HG02938 (cell line): ENCODE measurements around the gene CKLF.
"Not testable (repeated sequence)": the region's sequence is repeated elsewhere in the genome, so short reads cannot be mapped to it uniquely, and the experiment has no call there.

ENCODE experiments used
- ATAC-seq: cut with Tn5 transposase; IDR thresholded peaks from one replicate; pipeline ENCODE4 v1.9.1; 2021; ENCODE audit warnings: mild to moderate bottlenecking, moderate library complexity; ENCODE audit not compliant: unreplicated experiment

The CKLF gene

DNA sequence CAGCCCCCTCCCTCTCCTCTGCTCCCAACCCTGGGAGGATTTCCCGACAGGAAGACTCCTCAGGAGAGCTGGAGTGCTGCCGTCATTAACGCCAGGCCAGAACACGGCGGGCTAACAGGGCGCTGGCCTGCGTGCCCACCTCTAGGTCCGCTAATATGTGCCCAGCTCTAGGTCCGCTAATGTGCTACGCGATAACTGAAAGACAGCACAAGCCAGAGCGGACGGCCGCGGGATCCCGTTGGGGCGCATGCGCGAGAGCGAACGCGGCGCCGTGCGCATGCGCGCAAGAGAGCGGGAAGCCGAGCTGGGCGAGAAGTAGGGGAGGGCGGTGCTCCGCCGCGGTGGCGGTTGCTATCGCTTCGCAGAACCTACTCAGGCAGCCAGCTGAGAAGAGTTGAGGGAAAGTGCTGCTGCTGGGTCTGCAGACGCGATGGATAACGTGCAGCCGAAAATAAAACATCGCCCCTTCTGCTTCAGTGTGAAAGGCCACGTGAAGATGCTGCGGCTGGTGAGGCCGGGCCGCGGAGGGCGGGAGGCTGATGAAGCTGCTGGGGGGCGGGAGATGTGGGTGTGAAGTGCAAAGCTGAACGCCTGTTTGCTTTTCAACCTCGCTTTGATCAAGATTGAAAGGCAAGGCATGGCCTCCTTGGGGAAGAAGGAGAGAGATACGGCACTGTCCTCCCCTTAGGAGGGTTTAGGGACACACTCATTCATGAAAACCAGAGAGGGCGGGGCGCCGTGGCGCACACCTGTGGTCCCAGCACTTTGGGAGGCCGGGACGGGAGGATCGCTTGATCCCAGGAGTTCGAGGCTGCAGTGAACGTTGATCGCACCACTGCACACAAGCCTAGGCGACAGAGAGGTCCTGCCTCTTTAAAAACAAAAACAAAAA, at the start of gene CKLF:
Gene CKLF (plus strand): TSS at position 291 of the 892 bp plus-strand sequence. CDS start 140 bp downstream, at position 431.
- ATAC-seq, result peak; percentile 65

GRCh38 chr16:66503030-66503429, 49.3 kb upstream of the CKLF start:
- ATAC-seq, result no peak

- ATAC-seq, result no peak
Measured at GRCh38 chr16:66503612-66504011, 48.8 kb upstream of the CKLF start.

DNA sequence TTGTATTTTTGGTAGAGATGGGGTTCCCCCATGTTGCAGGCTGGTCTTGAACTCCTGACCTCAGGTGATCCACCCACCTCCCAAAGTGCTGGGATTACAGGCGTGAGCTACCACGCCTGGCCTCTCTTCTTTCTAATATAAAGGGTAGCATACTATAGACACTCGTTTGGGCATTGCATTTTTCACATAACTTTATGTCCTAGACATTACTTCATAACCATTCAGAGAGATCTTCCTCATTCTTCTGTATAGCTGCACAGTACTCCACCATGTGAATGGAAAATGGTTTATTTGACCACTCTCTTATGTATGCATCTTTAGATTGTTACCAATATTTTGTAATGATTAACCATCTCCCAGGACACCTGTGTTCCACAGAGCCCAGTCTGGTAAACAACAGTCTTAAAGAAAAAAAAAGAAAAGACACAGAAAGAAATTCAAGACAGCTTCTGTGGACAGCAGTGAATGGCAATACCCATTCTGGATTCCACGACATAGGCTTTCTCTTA, 44.6 kb upstream of the CKLF start:
- no peak for ATAC-seq

DNA sequence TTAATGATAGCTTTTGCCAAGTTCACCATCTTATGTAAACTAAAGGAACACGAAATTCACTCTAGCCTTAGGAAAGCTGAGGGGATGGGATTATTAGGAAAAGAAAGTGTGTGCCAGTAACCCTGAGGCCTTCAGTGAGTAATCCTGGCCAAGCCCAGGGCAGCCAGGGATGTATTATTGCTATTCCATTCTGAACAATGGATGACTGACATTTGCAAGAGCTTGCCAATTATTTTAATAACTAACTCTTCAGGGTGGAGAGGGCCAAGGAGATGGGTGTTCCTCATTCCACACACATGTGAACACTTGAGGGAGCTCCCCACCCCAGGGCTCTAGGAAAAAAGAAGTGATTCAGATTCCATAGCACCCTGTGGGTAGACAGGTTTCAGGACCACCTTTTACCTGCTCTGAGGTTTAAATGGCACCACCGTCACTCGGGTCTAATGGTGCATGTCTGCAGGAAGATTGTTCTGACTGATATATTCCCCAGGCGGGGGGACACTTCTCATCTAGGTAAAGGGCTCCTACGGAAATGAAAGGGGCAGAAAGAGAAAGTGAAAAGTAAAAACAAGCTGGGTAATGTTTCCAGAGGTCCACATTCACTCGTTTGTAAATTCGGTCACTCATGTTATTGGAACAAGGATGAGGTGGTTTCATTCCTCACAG, 44.0 kb upstream of the CKLF start:
- peak; percentile 72 for ATAC-seq

DNA sequence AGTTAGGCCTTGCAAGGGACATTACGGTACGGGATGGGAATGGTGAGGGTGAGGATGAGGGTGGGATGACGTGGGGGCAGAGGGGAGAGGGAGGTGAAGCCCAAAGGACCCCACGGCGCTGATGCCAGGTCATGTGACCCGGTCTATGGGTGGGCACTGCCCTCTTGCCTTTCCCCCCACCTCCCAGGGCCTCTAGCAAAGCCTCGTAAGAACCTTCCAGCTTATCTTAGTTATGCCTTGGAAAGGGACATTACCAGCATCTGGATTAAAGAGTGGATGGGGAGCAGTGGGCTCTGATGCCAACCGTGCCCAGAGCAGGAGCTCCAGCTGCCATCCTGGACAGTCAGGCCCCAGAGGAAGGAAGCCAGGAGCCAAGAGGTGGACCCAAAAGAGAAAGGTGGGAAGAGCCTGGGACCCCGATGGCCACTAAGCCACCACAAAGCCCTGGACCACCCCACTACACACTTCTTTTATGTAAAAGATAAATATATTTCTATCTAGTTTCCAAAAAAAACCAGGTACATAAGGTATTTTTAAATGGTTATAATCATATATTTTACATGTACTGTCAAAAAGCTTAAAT, 43.4 kb upstream of the CKLF start:
- no peak for ATAC-seq

DNA sequence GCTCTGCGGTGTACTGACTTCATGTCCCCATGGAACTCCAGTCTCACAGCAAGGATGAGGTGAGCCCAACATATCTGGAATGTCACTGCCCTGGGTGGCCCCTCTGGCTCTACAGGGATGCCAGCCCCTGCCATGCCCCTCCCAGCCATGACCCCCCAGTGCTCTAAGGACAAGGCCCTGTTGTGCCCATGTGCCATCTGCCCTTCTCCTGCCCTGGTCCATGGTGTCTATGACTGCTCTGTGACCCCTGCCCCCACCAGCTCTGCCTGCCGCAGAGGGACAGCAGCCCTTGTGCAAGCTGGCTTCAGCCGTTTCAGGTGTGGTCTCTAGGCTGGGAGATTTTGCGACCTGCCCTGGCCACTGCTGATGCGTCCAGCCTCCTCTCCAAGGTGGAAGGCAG, 42.8 kb upstream of the CKLF start:
- no peak for ATAC-seq

GRCh38 chr16:66510298-66510697, 42.1 kb upstream of the CKLF start:
- ATAC-seq, result no peak

GRCh38 chr16:66510711-66511601, 41.4 kb upstream of the CKLF start:
- no peak for ATAC-seq

DNA sequence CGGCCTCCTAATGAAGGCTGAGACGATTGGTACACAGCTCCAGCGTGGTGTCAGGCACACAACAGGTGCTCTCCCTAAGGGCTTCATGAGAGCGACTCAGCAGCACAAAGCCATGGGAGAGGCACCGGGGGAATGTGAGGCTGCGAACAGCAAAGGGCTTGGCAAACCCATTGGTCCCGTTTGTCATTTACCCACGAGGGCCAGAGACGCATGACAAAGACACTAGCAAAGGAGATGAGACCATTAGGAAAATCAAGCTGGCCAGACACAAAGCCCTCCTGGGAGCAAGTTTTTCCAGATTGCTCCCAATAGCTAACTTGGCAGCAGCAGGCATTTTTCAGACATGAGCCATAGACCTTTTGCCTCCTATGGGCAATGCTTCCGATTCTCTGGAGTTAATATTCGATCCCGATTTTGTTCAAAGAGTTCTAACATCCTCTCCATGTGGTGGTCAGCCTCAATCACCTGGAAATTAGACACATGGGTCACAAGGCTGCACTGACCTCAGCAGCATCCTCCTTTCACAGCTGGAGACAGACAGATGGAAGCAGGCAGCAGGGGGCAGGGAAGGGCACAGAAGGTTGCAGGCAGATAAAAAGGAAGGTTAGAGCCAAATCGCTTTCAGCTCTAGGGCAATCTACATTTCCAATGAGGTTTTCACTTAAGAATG, 40.6 kb upstream of the CKLF start:
- no peak for ATAC-seq

DNA sequence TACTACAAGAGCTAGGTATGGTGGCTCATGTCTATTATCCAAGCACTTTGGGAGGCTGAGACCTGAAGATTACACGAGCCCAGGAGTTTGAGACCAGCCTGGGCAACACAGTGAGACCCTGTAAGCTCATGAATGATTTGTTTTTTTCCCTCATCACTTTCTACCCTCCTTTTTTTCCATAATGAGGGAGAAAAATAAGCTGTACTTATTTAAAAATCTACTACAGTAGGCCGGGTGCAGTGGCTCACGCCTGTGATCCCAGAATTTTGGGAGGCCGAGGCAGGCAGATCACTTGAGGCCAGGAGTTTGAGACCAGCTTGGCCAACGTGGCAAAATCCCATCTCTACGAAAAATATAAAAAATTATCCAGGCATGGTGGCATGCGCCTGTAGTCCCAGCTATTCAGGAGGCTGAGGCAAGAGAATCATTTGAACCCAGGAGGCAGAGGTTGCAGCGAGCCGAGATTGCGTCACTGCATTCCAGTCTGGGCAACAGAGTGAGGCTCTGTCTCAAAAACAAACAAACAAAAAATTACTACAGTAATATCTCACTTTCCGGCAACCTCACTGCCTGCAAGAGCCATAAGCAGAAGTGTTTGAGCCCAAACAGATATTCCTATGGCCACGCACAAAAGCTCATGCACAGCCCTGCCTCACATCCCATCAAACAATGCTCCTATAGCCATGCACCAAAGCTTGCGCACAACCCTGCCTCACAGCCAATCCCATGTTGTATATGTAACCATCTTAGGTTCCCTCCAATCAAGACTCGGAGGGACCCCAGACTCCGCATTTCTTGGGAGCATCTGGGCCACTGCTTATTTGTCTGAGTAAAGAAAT, 39.9 kb upstream of the CKLF start:
- no peak for ATAC-seq

DNA sequence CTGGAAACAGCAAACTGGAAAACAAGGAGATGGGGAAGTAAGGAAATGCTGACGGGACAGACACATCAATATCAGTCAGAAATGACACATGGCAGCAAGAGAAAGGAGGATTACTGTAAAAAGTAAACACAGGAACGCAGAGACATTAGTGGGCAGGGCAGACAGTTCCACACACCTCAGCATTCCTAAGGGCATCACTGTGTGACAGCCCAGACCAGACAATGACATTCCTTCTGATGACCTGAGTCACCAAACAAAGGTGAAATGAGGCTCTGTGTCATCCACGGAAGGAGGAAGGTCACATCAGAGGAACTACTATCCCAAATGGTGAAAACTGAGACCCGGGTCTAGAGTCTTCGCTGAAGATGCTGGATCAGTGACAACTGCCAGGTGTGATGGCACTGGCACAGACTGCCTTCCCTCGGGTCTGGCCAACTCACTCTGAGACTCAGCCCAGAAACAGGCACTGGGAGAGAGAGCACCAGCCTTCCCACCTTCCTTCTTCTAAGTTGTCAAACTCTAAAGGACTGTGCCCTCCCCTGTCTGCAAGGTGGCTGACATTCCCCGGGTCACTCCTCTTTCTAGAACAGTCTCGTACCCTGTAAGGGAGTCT, 39.2 kb upstream of the CKLF start:
- ATAC-seq, result no peak

- ATAC-seq, result not testable (repeated sequence)
Measured at GRCh38 chr16:66514391-66514790, 38.0 kb upstream of the CKLF start.

- not testable (repeated sequence) for ATAC-seq
Measured at GRCh38 chr16:66514980-66515595, 37.3 kb upstream of the CKLF start.

DNA sequence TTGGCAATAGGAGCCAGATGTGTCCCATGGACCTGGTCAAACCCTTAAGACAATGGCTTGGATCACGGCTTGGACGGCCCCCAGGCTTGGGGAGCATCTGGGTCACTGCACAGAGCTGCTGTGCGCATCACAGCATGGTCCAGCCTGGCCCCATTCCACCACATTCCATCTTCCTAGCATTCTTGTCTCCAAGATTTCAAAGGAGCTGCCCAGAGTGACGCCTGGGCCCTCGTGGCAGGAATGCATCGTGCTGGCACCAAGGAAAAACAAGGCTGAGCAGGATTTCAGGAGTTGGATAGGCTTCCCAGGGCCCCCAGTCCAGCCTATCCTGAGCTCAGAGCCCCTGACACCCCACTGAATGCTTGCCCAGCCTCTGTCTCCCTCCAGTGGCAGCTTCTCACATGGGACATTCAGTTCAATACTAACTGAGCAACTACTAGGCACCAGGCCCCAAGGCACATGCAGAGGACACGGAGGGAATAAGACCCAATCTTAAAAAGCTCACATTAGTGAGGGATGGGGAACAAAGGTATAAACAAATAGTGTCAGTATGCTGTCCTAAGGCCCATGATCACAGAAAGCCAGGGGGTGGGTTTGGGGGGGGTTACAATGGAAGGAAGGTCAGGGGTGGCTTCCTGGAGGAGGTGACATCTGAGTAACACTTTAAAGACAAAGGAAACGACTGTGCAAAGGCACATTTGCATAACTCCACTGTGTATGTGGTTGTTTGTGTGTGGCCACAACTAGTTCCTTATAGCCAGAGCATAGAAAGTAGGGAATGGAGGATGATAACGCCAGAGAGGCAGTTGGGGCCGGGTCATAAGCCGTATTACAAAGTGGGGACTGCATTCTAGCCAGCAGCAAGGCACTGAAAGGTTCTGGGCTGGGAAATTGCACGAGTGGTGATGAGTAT, 36.5 kb upstream of the CKLF start:
- no peak for ATAC-seq

- ATAC-seq, result no peak
Measured at GRCh38 chr16:66516509-66516807, 35.9 kb upstream of the CKLF start.

GRCh38 chr16:66516808-66517585, 35.4 kb upstream of the CKLF start:
- peak; percentile 98 for ATAC-seq
